Kidney (tissue), 2 donors: Measurements from ENCODE around the gene BBS1. TPM values are rescaled to one million over a fixed set of nuclear protein-coding genes. Genes with fewer than 3 reads are reported as not detected.

Experiments used
- polyA plus RNA-seq: library from polyadenylated mRNA; stranded (reverse); fragments of 350-450 nt; fragmentation: Illumina TruSeq; extraction: RNeasy Lipid Tissue Mini Kit (QIAGEN cat#74804); gene quantifications from one replicate; pipeline ENCODE4 v1.2.3, GENCODE V29; 2014; ENCODE audit warnings: low read depth, low replicate concordance; ENCODE audit not compliant: insufficient read depth
- total RNA-seq: library from RNA; stranded (reverse); fragmentation: NEBNext Ultra II Directional; extraction: Animal tissue kit (Norgen Biotek cat#: 25700); gene quantifications from one replicate; pipeline ENCODE4 v1.2.1, GENCODE V29; 2021
- donor health status: DM: yes; HTN: yes; CAD: no.

BBS1 gene
- total and polyA plus RNA-seq, 2 donors from 2014 or later: 30.1 to 85.4 TPM

Other genes starting within 250 kb of the BBS1 start
- 153 TPM for gene RAB1B, start 242.0 kb upstream of the BBS1 start, total RNA-seq
- gene RAB1B, start 242.0 kb upstream of the BBS1 start, polyA plus RNA-seq: 197 TPM
- 0.63 TPM for gene CNIH2, start 232.5 kb upstream of the BBS1 start, total RNA-seq
- gene CNIH2, start 232.5 kb upstream of the BBS1 start, polyA plus RNA-seq: not detected
- 92.1 TPM for gene YIF1A, start 221.5 kb upstream of the BBS1 start, total RNA-seq
- 115 TPM for gene YIF1A, start 221.5 kb upstream of the BBS1 start, polyA plus RNA-seq
- 0.19 TPM for gene TMEM151A, start 218.7 kb upstream of the BBS1 start, total RNA-seq
- gene TMEM151A, start 218.7 kb upstream of the BBS1 start, polyA plus RNA-seq: not detected
- 22.9 TPM for gene CD248, start 193.6 kb upstream of the BBS1 start, total RNA-seq
- 14.8 TPM for gene CD248, start 193.6 kb upstream of the BBS1 start, polyA plus RNA-seq
- 9.2 TPM for gene RIN1, start 174.2 kb upstream of the BBS1 start, total RNA-seq
- gene RIN1, start 174.2 kb upstream of the BBS1 start, polyA plus RNA-seq: 2.3 TPM
- 32.8 TPM for gene BRMS1, start 165.5 kb upstream of the BBS1 start, total RNA-seq
- 69.7 TPM for gene BRMS1, start 165.5 kb upstream of the BBS1 start, polyA plus RNA-seq
- gene B4GAT1, start 163.0 kb upstream of the BBS1 start, total RNA-seq: 21.7 TPM
- 59.9 TPM for gene B4GAT1, start 163.0 kb upstream of the BBS1 start, polyA plus RNA-seq
- gene SLC29A2, start 138.9 kb upstream of the BBS1 start, total RNA-seq: 10.4 TPM
- gene SLC29A2, start 138.9 kb upstream of the BBS1 start, polyA plus RNA-seq: 17.5 TPM
- 0.19 TPM for gene NPAS4, start 89.6 kb upstream of the BBS1 start, total RNA-seq
- gene NPAS4, start 89.6 kb upstream of the BBS1 start, polyA plus RNA-seq: not detected
- 34.1 TPM for gene MRPL11, start 71.8 kb upstream of the BBS1 start, total RNA-seq
- gene MRPL11, start 71.8 kb upstream of the BBS1 start, polyA plus RNA-seq: 97.3 TPM
- gene PELI3, start 43.7 kb upstream of the BBS1 start, total RNA-seq: 8.1 TPM
- 9.1 TPM for gene PELI3, start 43.7 kb upstream of the BBS1 start, polyA plus RNA-seq
- 41.7 TPM for gene DPP3, start 30.2 kb upstream of the BBS1 start, total RNA-seq
- 32.9 TPM for gene DPP3, start 30.2 kb upstream of the BBS1 start, polyA plus RNA-seq
- gene ZDHHC24, start 35.4 kb downstream of the BBS1 start, total RNA-seq: 18.7 TPM
- 13.2 TPM for gene ZDHHC24, start 35.4 kb downstream of the BBS1 start, polyA plus RNA-seq
- 0.16 TPM for gene ACTN3, start 36.3 kb downstream of the BBS1 start, total RNA-seq
- gene ACTN3, start 36.3 kb downstream of the BBS1 start, polyA plus RNA-seq: not detected
- 58.0 TPM for gene CTSF, start 58.0 kb downstream of the BBS1 start, total RNA-seq
- 80.4 TPM for gene CTSF, start 58.0 kb downstream of the BBS1 start, polyA plus RNA-seq
- gene CCDC87, start 82.4 kb downstream of the BBS1 start, total RNA-seq: 1.0 TPM
- gene CCDC87, start 82.4 kb downstream of the BBS1 start, polyA plus RNA-seq: 0.13 TPM
- gene CCS, start 82.5 kb downstream of the BBS1 start, total RNA-seq: 40.7 TPM
- gene CCS, start 82.5 kb downstream of the BBS1 start, polyA plus RNA-seq: 78.7 TPM
- gene RBM14, start 106.0 kb downstream of the BBS1 start, total RNA-seq: 80.6 TPM
- 35.9 TPM for gene RBM14, start 106.0 kb downstream of the BBS1 start, polyA plus RNA-seq
- 125 TPM for gene RBM4, start 128.1 kb downstream of the BBS1 start, total RNA-seq
- gene RBM4, start 128.1 kb downstream of the BBS1 start, polyA plus RNA-seq: 168 TPM
- gene RBM4B, start 167.3 kb downstream of the BBS1 start, total RNA-seq: 18.2 TPM
- 20.8 TPM for gene RBM4B, start 167.3 kb downstream of the BBS1 start, polyA plus RNA-seq
- gene SPTBN2, start 218.6 kb downstream of the BBS1 start, total RNA-seq: 64.9 TPM
- 69.8 TPM for gene SPTBN2, start 218.6 kb downstream of the BBS1 start, polyA plus RNA-seq